ENCODE results near the gene ADAM23. TPM values are rescaled to one million over a fixed set of nuclear protein-coding genes. Genes with fewer than 3 reads are reported as not detected.

The ADAM23 gene
- polyA plus RNA-seq, 1 donor (not counting 4 experiments of a cell fraction or from before 2014, with no cell fraction given): 1.3 TPM

GRCh38 chr2:206520450-206520849 is 77.1 kb downstream of the ADAM23 start:
- dilution Hi-C loops (cut with MboI; ENCODE audit: extremely low pct_ligation_motif_present, low sequenced_read_pairs): no loop called here
- H3K4me2 ChIP-seq (ENCODE audit: control insufficient read depth, extremely low read depth, insufficient read depth, low read depth, low read length): no peak overlapping the region
- TF ChIP-seq, protein P1, sequence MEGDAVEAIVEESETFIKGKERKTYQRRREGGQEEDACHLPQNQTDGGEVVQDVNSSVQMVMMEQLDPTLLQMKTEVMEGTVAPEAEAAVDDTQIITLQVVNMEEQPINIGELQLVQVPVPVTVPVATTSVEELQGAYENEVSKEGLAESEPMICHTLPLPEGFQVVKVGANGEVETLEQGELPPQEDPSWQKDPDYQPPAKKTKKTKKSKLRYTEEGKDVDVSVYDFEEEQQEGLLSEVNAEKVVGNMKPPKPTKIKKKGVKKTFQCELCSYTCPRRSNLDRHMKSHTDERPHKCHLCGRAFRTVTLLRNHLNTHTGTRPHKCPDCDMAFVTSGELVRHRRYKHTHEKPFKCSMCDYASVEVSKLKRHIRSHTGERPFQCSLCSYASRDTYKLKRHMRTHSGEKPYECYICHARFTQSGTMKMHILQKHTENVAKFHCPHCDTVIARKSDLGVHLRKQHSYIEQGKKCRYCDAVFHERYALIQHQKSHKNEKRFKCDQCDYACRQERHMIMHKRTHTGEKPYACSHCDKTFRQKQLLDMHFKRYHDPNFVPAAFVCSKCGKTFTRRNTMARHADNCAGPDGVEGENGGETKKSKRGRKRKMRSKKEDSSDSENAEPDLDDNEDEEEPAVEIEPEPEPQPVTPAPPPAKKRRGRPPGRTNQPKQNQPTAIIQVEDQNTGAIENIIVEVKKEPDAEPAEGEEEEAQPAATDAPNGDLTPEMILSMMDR (optimal IDR thresholded peaks at IDR 0.05 in 1 of 3, IDR thresholded peaks at IDR 0.05 in 1 of 3, conservative IDR thresholded peaks at IDR 0.05 in 1 of 3; ENCODE audit: extremely low read depth in 1 of 3, insufficient read depth in 2 of 3, low read length in 3 of 3): no peak
- no peak for TF ChIP-seq EZH2 (IDR thresholded peaks at IDR 0.05; ENCODE audit: low read length)

GRCh38 chr2:206521115-206521514 is 77.8 kb downstream of the ADAM23 start:
- dilution Hi-C loops (cut with MboI; ENCODE audit: extremely low pct_ligation_motif_present, low sequenced_read_pairs): no loop called here
- H3K4me2 ChIP-seq (ENCODE audit: control insufficient read depth, extremely low read depth, insufficient read depth, low read depth, low read length): no peak overlapping the region
- H3K27me3 ChIP-seq (ENCODE audit: control insufficient read depth, extremely low read depth, insufficient read depth, low read length): no peaks in the 10 kb centered on the region
- H3K9me3 ChIP-seq (ENCODE audit: control insufficient read depth, low read depth, low read length): no peaks in the 10 kb centered on the region
- no peaks in the 10 kb centered on the region for H3K79me2 ChIP-seq (ENCODE audit: control insufficient read depth, insufficient read depth, low read length)
- H4K20me1 ChIP-seq (ENCODE audit: control insufficient read depth, extremely low read depth, insufficient read depth, low read length): no peaks in the 10 kb centered on the region
- H3K9ac ChIP-seq (ENCODE audit: control insufficient read depth, extremely low read depth, insufficient read depth, low read length): no peak overlapping the region
- H3K4me1 ChIP-seq (ENCODE audit: control insufficient read depth, extremely low read depth, insufficient read depth, low read length): no peaks in the 10 kb centered on the region
- H3K36me3 ChIP-seq (ENCODE audit: control insufficient read depth in 2 of 2, extremely low read depth in 1 of 2, insufficient read depth in 2 of 2, low read length in 2 of 2): no peaks in the 10 kb centered on the region
- TF ChIP-seq, protein P1 (optimal IDR thresholded peaks at IDR 0.05 in 1 of 3, IDR thresholded peaks at IDR 0.05 in 1 of 3, conservative IDR thresholded peaks at IDR 0.05 in 1 of 3; ENCODE audit: extremely low read depth in 1 of 3, insufficient read depth in 2 of 3, low read length in 3 of 3): no peak
- TF ChIP-seq EZH2 (IDR thresholded peaks at IDR 0.05; ENCODE audit: low read length): no peak
- DNase-seq (ENCODE audit: low read depth, low spot score) (no peak), FAIRE-seq (no peak)
- no peak overlapping the region for H3K27ac ChIP-seq (ENCODE audit: control insufficient read depth, insufficient read depth, low read length)
- H2AFZ ChIP-seq (ENCODE audit: control insufficient read depth, low read length): no peak overlapping the region
- H3K9me1 ChIP-seq (ENCODE audit: control insufficient read depth, extremely low read depth, insufficient read depth, low read length): no peaks in the 10 kb centered on the region
- H3K4me3 ChIP-seq (ENCODE audit: control insufficient read depth in 2 of 3, extremely low read depth in 1 of 3, insufficient read depth in 2 of 3, low read depth in 1 of 3, low read length in 3 of 3): no peak overlapping the region

More at GRCh38 chr2:206520450-206520849, 77.1 kb downstream of the ADAM23 start:
- H3K9me3 ChIP-seq (ENCODE audit: control insufficient read depth, low read depth, low read length): no peaks in the 10 kb centered on the region
- no peak overlapping the region for H3K9ac ChIP-seq (ENCODE audit: control insufficient read depth, extremely low read depth, insufficient read depth, low read length)
- no peaks in the 10 kb centered on the region for H3K4me1 ChIP-seq (ENCODE audit: control insufficient read depth, extremely low read depth, insufficient read depth, low read length)
- H3K4me3 ChIP-seq (ENCODE audit: control insufficient read depth in 2 of 3, extremely low read depth in 1 of 3, insufficient read depth in 2 of 3, low read depth in 1 of 3, low read length in 3 of 3): no peak overlapping the region
- no peaks in the 10 kb centered on the region for H3K27me3 ChIP-seq (ENCODE audit: control insufficient read depth, extremely low read depth, insufficient read depth, low read length)
- H3K79me2 ChIP-seq (ENCODE audit: control insufficient read depth, insufficient read depth, low read length): no peaks in the 10 kb centered on the region
- FAIRE-seq (no peak), DNase-seq (ENCODE audit: low read depth, low spot score) (no peak)
- H3K27ac ChIP-seq (ENCODE audit: control insufficient read depth, insufficient read depth, low read length): no peak overlapping the region
- H4K20me1 ChIP-seq (ENCODE audit: control insufficient read depth, extremely low read depth, insufficient read depth, low read length): no peaks in the 10 kb centered on the region
- H2AFZ ChIP-seq (ENCODE audit: control insufficient read depth, low read length): no peak overlapping the region
- no peaks in the 10 kb centered on the region for H3K36me3 ChIP-seq (ENCODE audit: control insufficient read depth in 2 of 2, extremely low read depth in 1 of 2, insufficient read depth in 2 of 2, low read length in 2 of 2)
- H3K9me1 ChIP-seq (ENCODE audit: control insufficient read depth, extremely low read depth, insufficient read depth, low read length): no peaks in the 10 kb centered on the region

Measured in keratinocyte (primary cell).